GM23338 (cell line): Measurements from ENCODE around the gene LCLAT1.

ENCODE experiments used
- CREB1 ChIP-seq: fragments of 250-450 bp; sonication (Bioruptor Pico); IDR thresholded peaks from 2 replicates; pipeline ENCODE4 v1.5.0; 2020; ENCODE audit warnings: low read depth, mild to moderate bottlenecking, moderate library complexity
- EZH2 ChIP-seq: fragments of 200-600 bp; sonication (generic); IDR thresholded peaks from one replicate; pipeline ENCODE4 v1.8.0; 2017; ENCODE audit warnings: antibody characterized with exemption, mild to moderate bottlenecking, low read depth; ENCODE audit not compliant: unreplicated experiment
- EZH2phosphoT487 ChIP-seq: fragments of 200-600 bp; sonication (generic); IDR thresholded peaks from one replicate; pipeline ENCODE4 v1.8.1; 2018; ENCODE audit warnings: antibody characterized with exemption; ENCODE audit not compliant: unreplicated experiment
- JUNB ChIP-seq: IDR thresholded peaks from one replicate; pipeline ENCODE4 v1.6.1; 2016; ENCODE audit warnings: antibody characterized with exemption; ENCODE audit not compliant: unreplicated experiment
- NANOG ChIP-seq: IDR thresholded peaks from 2 replicates; pipeline ENCODE4 v1.6.1; 2016; ENCODE audit warnings: antibody characterized with exemption, borderline replicate concordance
- POLR2AphosphoS5 ChIP-seq: IDR thresholded peaks from 2 replicates; pipeline ENCODE4 v1.6.1; 2016; ENCODE audit warnings: antibody characterized with exemption, low read depth
- STAT1 ChIP-seq: IDR thresholded peaks from one replicate; pipeline ENCODE4 v1.6.1; 2016; ENCODE audit warnings: antibody characterized with exemption; ENCODE audit not compliant: unreplicated experiment
- ZNF331 ChIP-seq: fragments of 250-450 bp; sonication (Bioruptor Pico); IDR thresholded peaks from 2 replicates; pipeline ENCODE4 v1.5.0; 2020; ENCODE audit warnings: low read depth, mild to moderate bottlenecking, moderate library complexity
- TF ChIP-seq, protein P1 (sequence below), 2 experiments: fragments of 200-600 bp in 1 of 2; sonication (generic) in 1 of 2; conservative IDR thresholded peaks; 2 replicates each; pipeline versions ENCODE4 v1.5.1 to v1.6.1; 2016 to 2017; ENCODE audit warnings: antibody characterized with exemption in 2 of 2, low read depth in 2 of 2, mild to moderate bottlenecking in 2 of 2, moderate library complexity in 1 of 2
- TF ChIP-seq, protein P2 (sequence below): IDR thresholded peaks from one replicate; pipeline ENCODE4 v1.6.1; 2018; ENCODE audit warnings: antibody characterized with exemption; ENCODE audit not compliant: unreplicated experiment
- TF ChIP-seq, protein P3 (sequence below): IDR thresholded peaks from 2 replicates; pipeline ENCODE4 v1.6.1; 2016; ENCODE audit warnings: antibody characterized with exemption

DNA sequence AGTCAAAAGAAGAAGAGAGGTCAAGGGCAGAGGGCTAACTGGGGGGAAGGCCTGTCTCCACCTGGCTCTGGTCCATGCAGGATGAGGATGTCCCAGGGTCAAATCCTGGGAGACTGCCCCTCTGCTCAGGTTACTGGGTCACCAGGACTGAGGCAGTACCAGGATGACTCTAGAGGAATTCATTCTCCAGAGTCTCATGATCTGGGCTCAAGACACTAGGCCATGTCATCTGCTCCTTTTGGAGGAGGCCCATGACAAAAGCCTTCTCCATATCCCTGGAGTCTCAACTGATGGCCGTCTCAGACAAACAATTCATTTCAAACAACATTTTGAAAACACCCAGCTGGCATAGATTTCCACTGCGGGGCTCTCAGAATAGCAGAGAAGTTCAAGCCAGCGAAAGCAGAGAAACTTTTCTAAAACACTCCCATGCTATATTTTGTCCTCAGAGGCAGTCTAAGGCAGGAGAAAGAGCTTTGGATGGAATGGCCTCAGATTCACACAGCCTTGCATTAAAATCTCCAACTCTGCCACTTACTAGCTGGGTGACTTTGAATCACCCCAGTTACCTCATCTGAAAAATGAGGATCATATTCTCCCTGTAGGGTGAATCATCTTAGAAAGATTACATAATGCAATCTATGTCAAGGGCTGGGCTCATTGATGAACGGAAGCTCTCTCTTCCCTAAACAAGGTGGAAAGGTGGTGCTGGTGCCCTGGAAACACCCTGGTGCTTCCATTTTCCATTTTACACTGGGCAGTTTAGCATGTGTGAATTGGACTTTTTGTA is 48.8 kb upstream of the LCLAT1 start:
- TF ChIP-seq, protein P1, sequence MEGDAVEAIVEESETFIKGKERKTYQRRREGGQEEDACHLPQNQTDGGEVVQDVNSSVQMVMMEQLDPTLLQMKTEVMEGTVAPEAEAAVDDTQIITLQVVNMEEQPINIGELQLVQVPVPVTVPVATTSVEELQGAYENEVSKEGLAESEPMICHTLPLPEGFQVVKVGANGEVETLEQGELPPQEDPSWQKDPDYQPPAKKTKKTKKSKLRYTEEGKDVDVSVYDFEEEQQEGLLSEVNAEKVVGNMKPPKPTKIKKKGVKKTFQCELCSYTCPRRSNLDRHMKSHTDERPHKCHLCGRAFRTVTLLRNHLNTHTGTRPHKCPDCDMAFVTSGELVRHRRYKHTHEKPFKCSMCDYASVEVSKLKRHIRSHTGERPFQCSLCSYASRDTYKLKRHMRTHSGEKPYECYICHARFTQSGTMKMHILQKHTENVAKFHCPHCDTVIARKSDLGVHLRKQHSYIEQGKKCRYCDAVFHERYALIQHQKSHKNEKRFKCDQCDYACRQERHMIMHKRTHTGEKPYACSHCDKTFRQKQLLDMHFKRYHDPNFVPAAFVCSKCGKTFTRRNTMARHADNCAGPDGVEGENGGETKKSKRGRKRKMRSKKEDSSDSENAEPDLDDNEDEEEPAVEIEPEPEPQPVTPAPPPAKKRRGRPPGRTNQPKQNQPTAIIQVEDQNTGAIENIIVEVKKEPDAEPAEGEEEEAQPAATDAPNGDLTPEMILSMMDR (conservative IDR thresholded peaks at IDR 0.05; ENCODE audit: low read depth in 2 of 2), result no peak
- TF ChIP-seq STAT1, result no peak
- TF ChIP-seq EZH2, result no peak
- TF ChIP-seq POLR2AphosphoS5, result no peak
- no peak for TF ChIP-seq NANOG
- no peak for TF ChIP-seq EZH2phosphoT487
- TF ChIP-seq CREB1 (CRISPR knock-in tag), result no peak
- no peak for TF ChIP-seq JUNB
- TF ChIP-seq ZNF331 (CRISPR knock-in tag), result no peak
- TF ChIP-seq, protein P2, sequence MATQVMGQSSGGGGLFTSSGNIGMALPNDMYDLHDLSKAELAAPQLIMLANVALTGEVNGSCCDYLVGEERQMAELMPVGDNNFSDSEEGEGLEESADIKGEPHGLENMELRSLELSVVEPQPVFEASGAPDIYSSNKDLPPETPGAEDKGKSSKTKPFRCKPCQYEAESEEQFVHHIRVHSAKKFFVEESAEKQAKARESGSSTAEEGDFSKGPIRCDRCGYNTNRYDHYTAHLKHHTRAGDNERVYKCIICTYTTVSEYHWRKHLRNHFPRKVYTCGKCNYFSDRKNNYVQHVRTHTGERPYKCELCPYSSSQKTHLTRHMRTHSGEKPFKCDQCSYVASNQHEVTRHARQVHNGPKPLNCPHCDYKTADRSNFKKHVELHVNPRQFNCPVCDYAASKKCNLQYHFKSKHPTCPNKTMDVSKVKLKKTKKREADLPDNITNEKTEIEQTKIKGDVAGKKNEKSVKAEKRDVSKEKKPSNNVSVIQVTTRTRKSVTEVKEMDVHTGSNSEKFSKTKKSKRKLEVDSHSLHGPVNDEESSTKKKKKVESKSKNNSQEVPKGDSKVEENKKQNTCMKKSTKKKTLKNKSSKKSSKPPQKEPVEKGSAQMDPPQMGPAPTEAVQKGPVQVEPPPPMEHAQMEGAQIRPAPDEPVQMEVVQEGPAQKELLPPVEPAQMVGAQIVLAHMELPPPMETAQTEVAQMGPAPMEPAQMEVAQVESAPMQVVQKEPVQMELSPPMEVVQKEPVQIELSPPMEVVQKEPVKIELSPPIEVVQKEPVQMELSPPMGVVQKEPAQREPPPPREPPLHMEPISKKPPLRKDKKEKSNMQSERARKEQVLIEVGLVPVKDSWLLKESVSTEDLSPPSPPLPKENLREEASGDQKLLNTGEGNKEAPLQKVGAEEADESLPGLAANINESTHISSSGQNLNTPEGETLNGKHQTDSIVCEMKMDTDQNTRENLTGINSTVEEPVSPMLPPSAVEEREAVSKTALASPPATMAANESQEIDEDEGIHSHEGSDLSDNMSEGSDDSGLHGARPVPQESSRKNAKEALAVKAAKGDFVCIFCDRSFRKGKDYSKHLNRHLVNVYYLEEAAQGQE, result no peak
- TF ChIP-seq, protein P3, sequence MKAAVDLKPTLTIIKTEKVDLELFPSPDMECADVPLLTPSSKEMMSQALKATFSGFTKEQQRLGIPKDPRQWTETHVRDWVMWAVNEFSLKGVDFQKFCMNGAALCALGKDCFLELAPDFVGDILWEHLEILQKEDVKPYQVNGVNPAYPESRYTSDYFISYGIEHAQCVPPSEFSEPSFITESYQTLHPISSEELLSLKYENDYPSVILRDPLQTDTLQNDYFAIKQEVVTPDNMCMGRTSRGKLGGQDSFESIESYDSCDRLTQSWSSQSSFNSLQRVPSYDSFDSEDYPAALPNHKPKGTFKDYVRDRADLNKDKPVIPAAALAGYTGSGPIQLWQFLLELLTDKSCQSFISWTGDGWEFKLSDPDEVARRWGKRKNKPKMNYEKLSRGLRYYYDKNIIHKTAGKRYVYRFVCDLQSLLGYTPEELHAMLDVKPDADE, result no peak
